Activated B cell treated with CpG ODN at 0.5 μM for 24 hours (primary cell): ENCODE results near the gene PSMD3. TPM values are rescaled to one million over a fixed set of nuclear protein-coding genes. Genes with fewer than 3 reads are reported as not detected.

Experiments used
- ATAC-seq: fragments of 200-7000 bp; cut with Tn5 transposase; one replicate; pipeline ENCODE4 v1.10.0; 2021; ENCODE audit warnings: low read depth, mild to moderate bottlenecking, moderate library complexity
- CTCF ChIA-PET: fragments of 350-600 bp; sonication (Branson Sonifier 250); formaldehyde crosslinking; loops from one replicate; lab custom pipeline; 2021; ENCODE audit warnings: antibody characterized with exemption; lab: Charles Lee
- POLR2A ChIA-PET: fragments of 350-600 bp; sonication (Branson Sonifier 250); formaldehyde crosslinking; loops from one replicate; lab custom pipeline; 2021; ENCODE audit warnings: antibody characterized with exemption; lab: Charles Lee
- DNase-seq: peaks from one replicate; pipeline ENCODE4 v3.0.0; 2022
- H3K27ac Mint-ChIP-seq: one replicate; pipeline ENCODE4 v1.8.0; 2020; ENCODE audit warnings: mixed read lengths
- H3K27me3 Mint-ChIP-seq: one replicate; pipeline ENCODE4 v1.8.0; 2021; ENCODE audit warnings: mixed read lengths
- H3K36me3 Mint-ChIP-seq: one replicate; pipeline ENCODE4 v1.8.0; 2021; ENCODE audit warnings: low read depth, mixed read lengths
- H3K4me1 Mint-ChIP-seq: one replicate; pipeline ENCODE4 v1.8.0; 2021; ENCODE audit warnings: mixed read lengths
- H3K4me3 Mint-ChIP-seq: one replicate; pipeline ENCODE4 v1.8.0; 2020; ENCODE audit warnings: mild to moderate bottlenecking, mixed read lengths
- H3K9me3 Mint-ChIP-seq: one replicate; pipeline ENCODE4 v1.8.0; 2020; ENCODE audit warnings: mixed read lengths
- CTCF ChIP-seq: fragments of 200-600 bp; IDR thresholded peaks from one replicate; pipeline ENCODE4 v1.8.0; 2022; ENCODE audit warnings: antibody characterized with exemption, mild to moderate bottlenecking
- intact Hi-C: fragments of 100-400 bp; cut with micrococcal nuclease; formaldehyde crosslinking; loops from one replicate; pipeline ENCODE4 v1.15.1; 2024
- total RNA-seq: library from RNA; stranded (reverse); gene quantifications from 2 replicates; pipeline ENCODE4 v1.2.3, GENCODE V29; 2022

Gene PSMD3
- total RNA-seq, 1 donor from 2014 or later, result 127 TPM

GRCh38 chr17:40028595-40028994 lies 48.0 kb downstream of the PSMD3 start:
- intact Hi-C loops, result no loop called here
- CTCF ChIA-PET, result interaction anchor here (1.4 to 1.7 kb wide), 3 partner anchors 16 to 147 kb away, joined by 4 to 6 read pairs (median 5); no protein-coding TSS in a partner anchor
- H3K4me3 Mint-ChIP-seq, result no peak overlapping the region
- no peaks in the 10 kb centered on the region for H3K9me3 Mint-ChIP-seq
- no peaks in the 10 kb centered on the region for H3K27me3 Mint-ChIP-seq
- no peak for TF ChIP-seq CTCF
- peaks cover 85% of the 10 kb centered on the region for H3K36me3 Mint-ChIP-seq
- no peak for ATAC-seq
- POLR2A ChIA-PET, result no interaction called here
- H3K4me1 Mint-ChIP-seq, result no peaks in the 10 kb centered on the region
- no peak overlapping the region for H3K27ac Mint-ChIP-seq
- no peak for DNase-seq

GRCh38 chr17:40031706-40032105 lies 51.1 kb downstream of the PSMD3 start:
- H3K4me3 Mint-ChIP-seq, result no peak overlapping the region
- intact Hi-C loops, result no loop called here
- DNase-seq, result no peak
- H3K27ac Mint-ChIP-seq, result no peak overlapping the region
- ChIA-PET POLR2A (interaction anchor here (0.9 kb wide), 1 partner anchor 22 kb away, joined by 3 read pairs; the partner anchor contains the start of gene MED24), CTCF (no interaction called here)
- no peaks in the 10 kb centered on the region for H3K27me3 Mint-ChIP-seq
- no peak for ATAC-seq
- H3K4me1 Mint-ChIP-seq, result no peaks in the 10 kb centered on the region
- H3K36me3 Mint-ChIP-seq, result peaks cover 86% of the 10 kb centered on the region
- no peak for TF ChIP-seq CTCF
- no peaks in the 10 kb centered on the region for H3K9me3 Mint-ChIP-seq

GRCh38 chr17:40032322-40033320 lies 52.0 kb downstream of the PSMD3 start:
- Mint-ChIP-seq H3K4me3 (no peak overlapping the region), H3K36me3 (peaks cover 81% of the 10 kb centered on the region), H3K27me3 (no peaks in the 10 kb centered on the region), H3K27ac (no peak overlapping the region), H3K9me3 (no peaks in the 10 kb centered on the region), H3K4me1 (no peaks in the 10 kb centered on the region)
- intact Hi-C loops, result no loop called here
- CTCF ChIA-PET, result interaction anchor here (0.8 kb wide), 1 partner anchor 53 kb away, joined by 3 read pairs; no protein-coding TSS in a partner anchor
- POLR2A ChIA-PET, result interaction anchor here (0.9 to 1.0 kb wide), 2 partner anchors 21 to 52 kb away, joined by 3 read pairs; partner anchors contain the start of genes MED24 and PSMD3
- TF ChIP-seq CTCF, result no peak
- DNase-seq, result no peak
- ATAC-seq, result no peak

- ATAC-seq (no peak), DNase-seq (no peak)
- H3K4me1 Mint-ChIP-seq, result no peaks in the 10 kb centered on the region
- intact Hi-C loops, result no loop called here
- no peak overlapping the region for H3K4me3 Mint-ChIP-seq
- ChIA-PET CTCF (interaction anchor here (0.8 kb wide), 1 partner anchor 53 kb away, joined by 3 read pairs; no protein-coding TSS in a partner anchor), POLR2A (no interaction called here)
- no peaks in the 10 kb centered on the region for H3K9me3 Mint-ChIP-seq
- H3K36me3 Mint-ChIP-seq, result peaks cover 77% of the 10 kb centered on the region
- no peak for TF ChIP-seq CTCF
- H3K27me3 Mint-ChIP-seq, result no peaks in the 10 kb centered on the region
- no peak overlapping the region for H3K27ac Mint-ChIP-seq
These were observed 52.7 kb downstream of the PSMD3 start for GRCh38 chr17:40033339-40033738.
